GM23338 (cell line): Measurements from ENCODE around the gene C5orf58. TPM values are rescaled to one million over a fixed set of nuclear protein-coding genes. Genes with fewer than 3 reads are reported as not detected.

Experiments
- ATAC-seq: fragments of 200-7000 bp; cut with Tn5 transposase; 3 replicates; pipeline ENCODE4 v1.9.1; 2020
- DNase-seq: peaks from one replicate; pipeline ENCODE4 v3.0.0-alpha.2; 2015; ENCODE audit warnings: low spot score
- H2AFZ ChIP-seq: fragments of 200-600 bp; sonication (generic); 2 replicates; pipeline ENCODE4 v1.8.0; 2016; ENCODE audit warnings: antibody characterized with exemption, mild to moderate bottlenecking, moderate library complexity
- H3F3A ChIP-seq: fragments of 200-600 bp; sonication (generic); replicated peaks from 2 replicates; pipeline ENCODE4 v1.8.0; 2017; ENCODE audit warnings: antibody characterized with exemption, mixed run types, low read depth
- H3K27ac ChIP-seq: fragments of 200-600 bp; sonication (generic); 2 replicates; pipeline ENCODE4 v1.6.1; 2016; ENCODE audit warnings: low read depth
- H3K27me3 ChIP-seq: fragments of 200-600 bp; sonication (generic); 2 replicates; pipeline ENCODE4 v1.8.0; 2016; ENCODE audit warnings: mild to moderate bottlenecking, mixed run types, moderate library complexity; ENCODE audit not compliant: insufficient read depth
- H3K36me3 ChIP-seq: fragments of 200-600 bp; sonication (generic); 2 replicates; pipeline ENCODE4 v1.8.0; 2016; ENCODE audit warnings: mild to moderate bottlenecking; ENCODE audit not compliant: insufficient read depth
- H3K4me1 ChIP-seq: fragments of 200-600 bp; sonication (generic); 2 replicates; pipeline ENCODE4 v1.8.0; 2016; ENCODE audit warnings: mild to moderate bottlenecking, moderate library complexity; ENCODE audit not compliant: insufficient read depth
- H3K4me2 ChIP-seq: fragments of 200-600 bp; sonication (generic); 2 replicates; pipeline ENCODE4 v1.7.1; 2017; ENCODE audit warnings: mixed run types
- H3K4me3 ChIP-seq: fragments of 200-600 bp; sonication (generic); 2 replicates; pipeline ENCODE4 v1.6.1; 2016; ENCODE audit warnings: mixed run types
- H3K79me2 ChIP-seq: fragments of 200-600 bp; sonication (generic); replicated peaks from 2 replicates; pipeline ENCODE4 v1.8.0; 2017; ENCODE audit warnings: mild to moderate bottlenecking; ENCODE audit not compliant: insufficient read depth
- H3K9me2 ChIP-seq: fragments of 200-600 bp; sonication (generic); 2 replicates; pipeline ENCODE4 v1.8.0; 2017; ENCODE audit not compliant: insufficient read depth
- H4K20me1 ChIP-seq: fragments of 200-600 bp; sonication (generic); replicated peaks from 2 replicates; pipeline ENCODE4 v1.8.0; 2017; ENCODE audit warnings: mild to moderate bottlenecking; ENCODE audit not compliant: insufficient read depth
- H3K27ac Mint-ChIP-seq: 2 replicates; pipeline ENCODE4 v1.8.0; 2020; ENCODE audit warnings: inconsistent platforms, mild to moderate bottlenecking, moderate library complexity, mixed read lengths
- H3K27me3 Mint-ChIP-seq: 3 replicates; pipeline ENCODE4 v1.8.0; 2022; ENCODE audit warnings: low read depth, mild to moderate bottlenecking, moderate library complexity, mixed read lengths, inconsistent platforms; ENCODE audit not compliant: insufficient read depth, poor library complexity
- H3K36me3 Mint-ChIP-seq: 3 replicates; pipeline ENCODE4 v1.8.0; 2021; ENCODE audit warnings: low read depth, mild to moderate bottlenecking, inconsistent platforms, moderate library complexity, mixed read lengths
- H3K4me1 Mint-ChIP-seq: 3 replicates; pipeline ENCODE4 v1.8.0; 2020; ENCODE audit warnings: mild to moderate bottlenecking, inconsistent platforms, mixed read lengths
- H3K4me3 Mint-ChIP-seq: 3 replicates; pipeline ENCODE4 v1.8.0; 2021; ENCODE audit warnings: moderate library complexity, mild to moderate bottlenecking, inconsistent platforms, mixed read lengths
- H3K9me3 Mint-ChIP-seq: 3 replicates; pipeline ENCODE4 v1.8.0; 2020; ENCODE audit warnings: moderate library complexity, mild to moderate bottlenecking, inconsistent platforms, mixed read lengths
- CREB1 ChIP-seq: fragments of 250-450 bp; sonication (Bioruptor Pico); IDR thresholded peaks from 2 replicates; pipeline ENCODE4 v1.5.0; 2020; ENCODE audit warnings: low read depth, mild to moderate bottlenecking, moderate library complexity
- CTCF ChIP-seq, 2 experiments: fragments of 200-600 bp in 1 of 2; sonication (generic) in 1 of 2; conservative IDR thresholded peaks; 2 replicates each; pipeline versions ENCODE4 v1.5.1 to v1.6.1; 2016 to 2017; ENCODE audit warnings: antibody characterized with exemption in 2 of 2, low read depth in 2 of 2, mild to moderate bottlenecking in 2 of 2, moderate library complexity in 1 of 2
- EZH2phosphoT487 ChIP-seq: fragments of 200-600 bp; sonication (generic); IDR thresholded peaks from one replicate; pipeline ENCODE4 v1.8.1; 2018; ENCODE audit warnings: antibody characterized with exemption; ENCODE audit not compliant: unreplicated experiment
- JUNB ChIP-seq: IDR thresholded peaks from one replicate; pipeline ENCODE4 v1.6.1; 2016; ENCODE audit warnings: antibody characterized with exemption; ENCODE audit not compliant: unreplicated experiment
- NANOG ChIP-seq: IDR thresholded peaks from 2 replicates; pipeline ENCODE4 v1.6.1; 2016; ENCODE audit warnings: antibody characterized with exemption, borderline replicate concordance
- POLR2AphosphoS5 ChIP-seq: IDR thresholded peaks from 2 replicates; pipeline ENCODE4 v1.6.1; 2016; ENCODE audit warnings: antibody characterized with exemption, low read depth
- STAT1 ChIP-seq: IDR thresholded peaks from one replicate; pipeline ENCODE4 v1.6.1; 2016; ENCODE audit warnings: antibody characterized with exemption; ENCODE audit not compliant: unreplicated experiment
- ZNF331 ChIP-seq: fragments of 250-450 bp; sonication (Bioruptor Pico); IDR thresholded peaks from 2 replicates; pipeline ENCODE4 v1.5.0; 2020; ENCODE audit warnings: low read depth, mild to moderate bottlenecking, moderate library complexity
- ZNF462 ChIP-seq: fragments of 250-450 bp; sonication (Bioruptor Pico); IDR thresholded peaks from 2 replicates; pipeline ENCODE4 v1.5.0; 2020; ENCODE audit warnings: mild to moderate bottlenecking, moderate library complexity
- polyA plus RNA-seq: library from polyadenylated mRNA; unstranded; fragments of >200 nt; fragmentation: Nextera tagmentation; extraction: Ambion mirVana; gene quantifications from 2 replicates; pipeline ENCODE4 v1.2.1, GENCODE V29; 2016
- total RNA-seq: library from RNA; depleted of rRNA; stranded (reverse); fragments of >200 nt; shearing (Covaris generic); gene quantifications from 2 replicates; pipeline ENCODE4 v1.2.3, GENCODE V29; 2014

C5orf58 gene
- total and polyA plus RNA-seq, 2 experiments from 2014 or later: 1.0 to 9.1 TPM

GRCh38 chr5:170286386-170286925 is 53.7 kb downstream of the C5orf58 start (continued):
- no peak for TF ChIP-seq ZNF462 (CRISPR knock-in tag)
- no peak for TF ChIP-seq POLR2AphosphoS5
- no peak for TF ChIP-seq ZNF331 (CRISPR knock-in tag)
- no peak for TF ChIP-seq JUNB
- no peak for TF ChIP-seq CREB1 (CRISPR knock-in tag)

GRCh38 chr5:170287532-170287931 is 54.7 kb downstream of the C5orf58 start:
- Histone ChIP-seq H3K27ac (no peak overlapping the region), H3K9me2 (0 out of 2 replicates have a peak, but pooled peaks cover 4% of the 10 kb centered on the region), H3K4me1 (peaks cover 18% of the 10 kb centered on the region), H3K4me3 (no peak overlapping the region), H2AFZ (no peak overlapping the region), H3K27me3 (no peaks in the 10 kb centered on the region), H3K79me2 (no peaks in the 10 kb centered on the region), H3K4me2 (no peak overlapping the region), H3F3A (no peaks in the 10 kb centered on the region), H3K36me3 (no peaks in the 10 kb centered on the region), H4K20me1 (no peaks in the 10 kb centered on the region)
- peaks cover 19% of the 10 kb centered on the region for H3K27me3 Mint-ChIP-seq
- no peak overlapping the region for H3K4me3 Mint-ChIP-seq
- peaks cover 53% of the 10 kb centered on the region for H3K9me3 Mint-ChIP-seq
- H3K36me3 Mint-ChIP-seq: peaks cover 41% of the 10 kb centered on the region
- DNase-seq (no peak), ATAC-seq (no peak)
- H3K4me1 Mint-ChIP-seq: peaks cover 13% of the 10 kb centered on the region
- H3K27ac Mint-ChIP-seq: no peak overlapping the region
- no peak for TF ChIP-seq NANOG
- no peak for TF ChIP-seq CTCF (conservative IDR thresholded peaks at IDR 0.05; ENCODE audit: low read depth in 2 of 2)
- no peak for TF ChIP-seq STAT1
- TF ChIP-seq ZNF462 (CRISPR knock-in tag): no peak
- no peak for TF ChIP-seq EZH2phosphoT487
